Measurements from ENCODE around the gene VDAC2.

VDAC2 gene

GRCh38 chr10:75228278-75228677, 17.7 kb downstream of the VDAC2 start:
- no peak for ATAC-seq

GRCh38 chr10:75228834-75229233, 18.2 kb downstream of the VDAC2 start:
- no peak for ATAC-seq
- TF ChIP-seq BACH2 (CRISPR knock-in tag; IDR thresholded peaks at IDR 0.05; ENCODE audit: borderline replicate concordance) (no peak), GLIS3 (CRISPR knock-in tag; IDR thresholded peaks at IDR 0.05) (no peak), SNAI2 (CRISPR knock-in tag; IDR thresholded peaks at IDR 0.05) (no peak), ISL1 (CRISPR knock-in tag; IDR thresholded peaks at IDR 0.05) (no peak), ARNTL (CRISPR knock-in tag; IDR thresholded peaks at IDR 0.05; ENCODE audit: borderline replicate concordance, low read depth) (no peak), TCF4 (CRISPR knock-in tag; IDR thresholded peaks at IDR 0.05; ENCODE audit: borderline replicate concordance) (no peak), PPARA (CRISPR knock-in tag; IDR thresholded peaks at IDR 0.05; ENCODE audit: borderline replicate concordance) (no peak), TOX (CRISPR knock-in tag; IDR thresholded peaks at IDR 0.05; ENCODE audit: borderline replicate concordance) (no peak), ZFP3 (CRISPR knock-in tag; IDR thresholded peaks at IDR 0.05) (no peak), ZNF70 (CRISPR knock-in tag; IDR thresholded peaks at IDR 0.05) (no peak), ZC3H10 (CRISPR knock-in tag; IDR thresholded peaks at IDR 0.05) (no peak), OSR1 (CRISPR knock-in tag; IDR thresholded peaks at IDR 0.05) (no peak), POU6F1 (CRISPR knock-in tag; IDR thresholded peaks at IDR 0.05; ENCODE audit: borderline replicate concordance, low read depth) (no peak), RARB (CRISPR knock-in tag; IDR thresholded peaks at IDR 0.05) (no peak), ESRRG (CRISPR knock-in tag; IDR thresholded peaks at IDR 0.05) (no peak), ZNF8 (CRISPR knock-in tag; IDR thresholded peaks at IDR 0.05) (no peak), TSHZ2 (CRISPR knock-in tag; IDR thresholded peaks at IDR 0.05) (no peak), CSRNP3 (CRISPR knock-in tag; IDR thresholded peaks at IDR 0.05) (no peak), CREB5 (CRISPR knock-in tag; IDR thresholded peaks at IDR 0.05; ENCODE audit: low read depth) (no peak), ZNF565 (CRISPR knock-in tag; conservative IDR thresholded peaks at IDR 0.05; ENCODE audit: low read depth) (no peak)

More at GRCh38 chr10:75228278-75228677, 17.7 kb downstream of the VDAC2 start:
- TF ChIP-seq ZNF565 (CRISPR knock-in tag; conservative IDR thresholded peaks at IDR 0.05; ENCODE audit: low read depth) (no peak), ZFP3 (CRISPR knock-in tag; IDR thresholded peaks at IDR 0.05) (no peak), TCF4 (CRISPR knock-in tag; IDR thresholded peaks at IDR 0.05; ENCODE audit: borderline replicate concordance) (no peak), BACH2 (CRISPR knock-in tag; IDR thresholded peaks at IDR 0.05; ENCODE audit: borderline replicate concordance) (no peak), CSRNP3 (CRISPR knock-in tag; IDR thresholded peaks at IDR 0.05) (no peak)

DNA sequence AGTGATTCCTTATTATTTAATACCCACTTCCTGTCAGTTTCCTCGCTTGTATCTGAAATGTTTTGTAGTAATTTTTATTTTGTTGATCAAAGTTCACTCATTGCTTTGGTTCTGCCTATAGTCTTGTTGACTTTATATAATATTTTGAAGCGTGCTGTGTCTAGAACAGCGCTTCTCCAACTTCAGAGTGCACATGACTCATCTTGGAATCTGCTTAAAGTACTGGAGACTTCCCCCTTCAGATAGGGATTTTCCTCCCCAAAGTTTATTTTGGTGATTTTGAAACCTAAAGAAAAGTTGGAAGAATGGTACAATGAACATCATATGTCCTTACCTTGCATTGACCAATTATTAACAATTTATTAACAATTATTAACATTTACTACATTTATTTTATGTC, 19.4 kb downstream of the VDAC2 start:
- ATAC-seq = no peak
- TF ChIP-seq CREB5 (CRISPR knock-in tag; IDR thresholded peaks at IDR 0.05; ENCODE audit: low read depth) (no peak), ZNF8 (CRISPR knock-in tag; IDR thresholded peaks at IDR 0.05) (no peak), CSDC2 (CRISPR knock-in tag; IDR thresholded peaks at IDR 0.05) (no peak), ZNF70 (CRISPR knock-in tag; IDR thresholded peaks at IDR 0.05) (no peak), POU6F1 (CRISPR knock-in tag; IDR thresholded peaks at IDR 0.05; ENCODE audit: borderline replicate concordance, low read depth) (no peak), ZFP30 (CRISPR knock-in tag; IDR thresholded peaks at IDR 0.05) (no peak), ZFP3 (CRISPR knock-in tag; IDR thresholded peaks at IDR 0.05) (no peak), ARNTL (CRISPR knock-in tag; IDR thresholded peaks at IDR 0.05; ENCODE audit: borderline replicate concordance, low read depth) (no peak), ZNF565 (CRISPR knock-in tag; conservative IDR thresholded peaks at IDR 0.05; ENCODE audit: low read depth) (no peak), ZC3H10 (CRISPR knock-in tag; IDR thresholded peaks at IDR 0.05) (no peak), RARB (CRISPR knock-in tag; IDR thresholded peaks at IDR 0.05) (no peak), PATZ1 (CRISPR knock-in tag; IDR thresholded peaks at IDR 0.05; ENCODE audit: borderline replicate concordance) (no peak), TCF4 (CRISPR knock-in tag; IDR thresholded peaks at IDR 0.05; ENCODE audit: borderline replicate concordance) (no peak), PPARA (CRISPR knock-in tag; IDR thresholded peaks at IDR 0.05; ENCODE audit: borderline replicate concordance) (no peak), ISL1 (CRISPR knock-in tag; IDR thresholded peaks at IDR 0.05) (no peak), TOX (CRISPR knock-in tag; IDR thresholded peaks at IDR 0.05; ENCODE audit: borderline replicate concordance) (no peak)
